Retinal pigment epithelial cell (primary cell): ENCODE measurements around the gene TMEM174.

Source experiments
- DNase-seq: peaks from one replicate; pipeline ENCODE4 v3.0.0-alpha.2; 2010; ENCODE audit warnings: low read depth
- H3K4me3 ChIP-seq: 2 replicates; pipeline ENCODE4 v1.5.1; 2011; ENCODE audit warnings: mild to moderate bottlenecking, low read length, control low read depth, moderate library complexity
- TF ChIP-seq, protein P1 (sequence below): conservative IDR thresholded peaks from 2 replicates; pipeline ENCODE4 v1.5.1; 2011; ENCODE audit warnings: low read depth, low read length, control low read depth, inconsistent platforms

The TMEM174 gene

GRCh38 chr5:73179730-73180129, 6.7 kb downstream of the TMEM174 start:
- H3K4me3 ChIP-seq = no peak overlapping the region
- TF ChIP-seq, protein P1, sequence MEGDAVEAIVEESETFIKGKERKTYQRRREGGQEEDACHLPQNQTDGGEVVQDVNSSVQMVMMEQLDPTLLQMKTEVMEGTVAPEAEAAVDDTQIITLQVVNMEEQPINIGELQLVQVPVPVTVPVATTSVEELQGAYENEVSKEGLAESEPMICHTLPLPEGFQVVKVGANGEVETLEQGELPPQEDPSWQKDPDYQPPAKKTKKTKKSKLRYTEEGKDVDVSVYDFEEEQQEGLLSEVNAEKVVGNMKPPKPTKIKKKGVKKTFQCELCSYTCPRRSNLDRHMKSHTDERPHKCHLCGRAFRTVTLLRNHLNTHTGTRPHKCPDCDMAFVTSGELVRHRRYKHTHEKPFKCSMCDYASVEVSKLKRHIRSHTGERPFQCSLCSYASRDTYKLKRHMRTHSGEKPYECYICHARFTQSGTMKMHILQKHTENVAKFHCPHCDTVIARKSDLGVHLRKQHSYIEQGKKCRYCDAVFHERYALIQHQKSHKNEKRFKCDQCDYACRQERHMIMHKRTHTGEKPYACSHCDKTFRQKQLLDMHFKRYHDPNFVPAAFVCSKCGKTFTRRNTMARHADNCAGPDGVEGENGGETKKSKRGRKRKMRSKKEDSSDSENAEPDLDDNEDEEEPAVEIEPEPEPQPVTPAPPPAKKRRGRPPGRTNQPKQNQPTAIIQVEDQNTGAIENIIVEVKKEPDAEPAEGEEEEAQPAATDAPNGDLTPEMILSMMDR = no peak
- no peak for DNase-seq

GRCh38 chr5:73180566-73180965, 7.6 kb downstream of the TMEM174 start:
- no peak overlapping the region for H3K4me3 ChIP-seq
- TF ChIP-seq, protein P1 = no peak
- DNase-seq = no peak

DNA sequence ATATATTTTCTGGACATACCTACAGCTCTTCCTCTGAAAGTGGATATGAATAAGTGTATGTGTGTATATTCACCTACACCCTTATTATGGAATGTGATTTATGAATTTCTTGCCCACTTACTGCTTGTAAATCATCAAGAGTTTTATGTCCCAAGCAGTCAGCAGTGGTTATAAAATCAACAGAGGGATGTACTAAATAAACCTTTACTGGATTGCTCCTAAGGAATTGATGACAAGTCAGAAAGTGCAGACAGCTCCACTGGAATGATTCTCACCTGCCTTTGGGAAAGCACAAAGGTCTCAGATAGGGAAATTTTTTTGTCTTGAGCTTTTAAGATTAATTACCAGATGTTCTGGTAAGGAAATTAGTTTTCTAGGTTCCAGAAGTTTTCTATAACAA, 9.3 kb downstream of the TMEM174 start:
- TF ChIP-seq, protein P1 = no peak
- H3K4me3 ChIP-seq = no peak overlapping the region
- no peak for DNase-seq

- no peak overlapping the region for H3K4me3 ChIP-seq
- TF ChIP-seq, protein P1 = no peak
- DNase-seq = no peak
These were observed 10.0 kb downstream of the TMEM174 start for GRCh38 chr5:73183000-73183399.

- TF ChIP-seq, protein P1 = no peak
- no peak overlapping the region for H3K4me3 ChIP-seq
- DNase-seq = no peak
These were observed 10.5 kb downstream of the TMEM174 start for GRCh38 chr5:73183481-73183891.

DNA sequence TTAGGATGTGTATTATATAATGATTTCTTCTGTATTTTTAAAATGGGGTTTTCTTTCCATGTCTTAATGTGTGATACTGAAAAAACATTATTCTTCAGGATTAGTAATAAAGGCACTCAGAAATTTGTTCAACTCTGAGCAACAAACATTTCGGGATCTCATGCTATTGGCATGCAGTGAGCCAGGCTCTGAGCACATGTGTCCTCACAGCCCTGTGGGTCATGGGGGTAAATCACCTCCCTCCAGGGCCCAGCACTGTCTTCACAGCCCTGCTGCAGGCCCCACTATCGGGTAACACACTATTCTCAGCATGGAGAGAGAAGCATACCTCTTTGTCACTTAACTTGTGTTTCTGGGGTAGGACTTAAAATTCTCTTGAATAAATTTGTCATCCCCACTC, 14.0 kb downstream of the TMEM174 start:
- TF ChIP-seq, protein P1 = no peak
- DNase-seq = no peak
- no peak overlapping the region for H3K4me3 ChIP-seq

GRCh38 chr5:73188764-73189531, 16.0 kb downstream of the TMEM174 start:
- TF ChIP-seq, protein P1 = no peak
- DNase-seq = no peak
- H3K4me3 ChIP-seq = no peak overlapping the region
